ENCODE results near the gene CPLX3.
A peak's percentile ranks its signal among the peaks of the same experiment; 100 is the strongest.

CPLX3 gene

DNA sequence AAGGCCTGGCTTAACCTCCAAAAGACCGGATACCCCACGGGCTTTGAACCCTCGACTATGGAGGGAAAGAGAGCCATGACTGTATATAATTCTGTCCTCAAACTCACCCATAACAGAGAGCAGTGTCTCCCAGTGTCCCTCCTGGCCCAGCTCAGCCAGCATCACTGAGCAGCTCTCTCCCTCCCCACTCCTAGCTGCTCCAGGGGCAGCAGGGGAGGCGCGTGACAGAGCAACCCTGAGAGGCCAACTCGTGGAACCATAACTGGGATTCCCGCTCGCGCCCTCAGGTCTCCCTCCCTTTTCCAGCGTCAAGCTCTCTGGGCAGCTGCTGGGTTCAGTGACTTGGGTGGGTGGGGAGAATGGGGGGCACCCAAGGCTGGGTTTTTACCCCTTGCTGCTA lies 561 bp upstream of the CPLX3 start:
- DNase-seq = no peak

- no peak for DNase-seq
Observed at GRCh38 chr15:74826921-74827320, 494 bp downstream of the CPLX3 start.

GRCh38 chr15:74827614-74828013 lies 1.2 kb downstream of the CPLX3 start:
- no peak for DNase-seq

- no peak for DNase-seq
Observed at GRCh38 chr15:74828835-74829234, 2.4 kb downstream of the CPLX3 start.

DNA sequence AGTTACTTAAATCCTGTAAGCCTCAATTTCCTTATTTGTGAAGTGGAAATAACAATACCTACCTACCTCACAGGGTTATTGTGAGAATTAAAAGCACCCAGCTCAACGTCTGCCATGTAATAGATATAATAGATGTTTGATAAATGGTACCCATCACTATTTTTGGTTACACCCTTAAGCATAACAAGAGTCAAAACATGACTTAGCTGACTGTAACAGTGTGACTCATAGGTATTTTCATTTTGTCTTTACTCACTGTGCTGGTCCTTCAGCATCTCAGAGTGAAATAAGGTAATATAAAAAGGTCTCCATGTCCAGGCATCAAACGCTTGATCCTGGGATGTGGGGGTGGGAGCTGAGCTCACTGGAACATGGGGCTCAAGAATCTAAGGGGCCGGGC lies 3.1 kb downstream of the CPLX3 start:
- DNase-seq = no peak

- no peak for DNase-seq
Observed at GRCh38 chr15:74829991-74830390, 3.6 kb downstream of the CPLX3 start.

DNA sequence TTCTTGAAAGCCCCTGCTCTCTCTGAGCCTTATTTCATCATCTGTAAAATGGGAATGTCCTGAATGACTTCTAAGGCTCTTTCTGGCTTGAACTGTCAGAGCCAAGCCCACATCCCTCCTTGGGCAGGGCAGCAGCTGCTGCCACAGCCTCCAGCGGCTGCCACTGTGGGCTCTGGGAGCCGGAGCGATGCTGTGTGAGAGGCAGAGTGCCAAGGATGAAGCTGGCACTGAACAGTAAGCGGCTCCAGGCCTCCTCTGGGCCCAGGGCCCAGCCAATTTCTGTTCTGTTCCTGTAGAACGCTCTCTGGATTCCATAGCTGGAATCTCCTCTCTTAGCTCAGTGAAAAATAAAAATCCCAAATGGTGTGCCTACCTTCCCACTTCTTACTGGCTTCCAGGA lies 4.4 kb downstream of the CPLX3 start:
- peak in 46 of 56 donors; percentile 7 to 79 (median 46) for DNase-seq

DNA sequence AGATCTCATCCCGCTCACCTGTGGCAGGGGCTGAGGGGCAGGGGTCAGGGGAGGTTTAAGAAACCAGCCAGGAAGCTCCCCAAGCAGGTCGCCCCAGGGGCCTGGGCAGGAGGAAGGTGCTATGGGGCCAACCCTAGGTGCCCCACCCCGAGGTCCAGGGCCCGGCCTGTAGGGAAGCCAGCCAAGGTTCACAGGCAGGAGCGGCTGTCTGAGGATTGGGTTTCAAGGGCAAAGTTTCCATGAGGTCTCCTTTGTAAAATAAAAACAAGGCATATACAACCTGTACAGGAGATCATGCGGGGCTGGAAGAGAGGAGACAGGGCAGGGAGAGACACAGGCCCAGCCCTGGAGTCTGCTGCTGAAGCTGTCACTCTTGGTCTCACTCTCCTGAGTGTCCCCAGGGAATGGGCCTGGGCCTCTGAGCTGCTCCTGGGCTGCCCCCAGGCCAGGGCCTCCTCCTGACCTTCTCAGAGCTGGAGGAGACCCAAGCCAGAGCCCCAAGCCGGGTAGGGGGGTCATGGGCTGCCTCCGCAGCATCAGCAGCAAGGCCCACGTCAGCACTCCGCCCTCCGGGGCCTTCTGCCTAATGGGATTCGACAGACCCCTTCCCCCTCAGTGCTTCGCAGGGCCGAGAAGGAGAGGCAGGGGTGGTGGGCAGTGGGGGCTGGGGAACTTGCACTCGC lies 5.5 kb downstream of the CPLX3 start:
- DNase-seq = no peak

GRCh38 chr15:74832826-74833225 lies 6.4 kb downstream of the CPLX3 start:
- no peak for DNase-seq

GRCh38 chr15:74833376-74834107 lies 7.1 kb downstream of the CPLX3 start:
- peak in 10 of 56 donors; percentile 12 to 57 (median 22) for DNase-seq

- peak in 15 of 56 donors; percentile 8 to 58 (median 19) for DNase-seq
Observed at GRCh38 chr15:74835312-74835823, 8.9 kb downstream of the CPLX3 start.

DNA sequence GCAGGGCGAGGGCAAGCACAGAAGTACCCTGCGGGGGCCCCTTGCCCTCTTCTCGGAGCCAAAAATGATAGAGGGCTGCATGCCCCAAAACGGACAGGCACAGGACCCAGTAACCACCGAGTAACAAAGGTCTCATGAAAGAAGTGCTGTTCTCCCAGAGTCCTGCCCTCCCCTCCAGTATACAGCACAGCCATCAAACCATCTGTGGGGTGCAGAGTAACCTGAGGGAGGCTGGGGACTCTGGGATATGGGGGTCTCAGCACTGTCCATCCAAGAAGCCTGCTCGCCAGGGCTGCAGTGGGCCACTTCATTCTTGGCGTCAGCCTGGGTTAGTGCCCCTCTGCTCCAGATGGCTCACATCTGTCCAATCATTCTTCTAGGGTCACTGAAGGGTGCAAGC lies 10.4 kb downstream of the CPLX3 start:
- no peak for DNase-seq

- DNase-seq = no peak
Observed at GRCh38 chr15:74837482-74838136, 11.2 kb downstream of the CPLX3 start.

GRCh38 chr15:74838137-74838516 lies 11.7 kb downstream of the CPLX3 start:
- DNase-seq = no peak

DNA sequence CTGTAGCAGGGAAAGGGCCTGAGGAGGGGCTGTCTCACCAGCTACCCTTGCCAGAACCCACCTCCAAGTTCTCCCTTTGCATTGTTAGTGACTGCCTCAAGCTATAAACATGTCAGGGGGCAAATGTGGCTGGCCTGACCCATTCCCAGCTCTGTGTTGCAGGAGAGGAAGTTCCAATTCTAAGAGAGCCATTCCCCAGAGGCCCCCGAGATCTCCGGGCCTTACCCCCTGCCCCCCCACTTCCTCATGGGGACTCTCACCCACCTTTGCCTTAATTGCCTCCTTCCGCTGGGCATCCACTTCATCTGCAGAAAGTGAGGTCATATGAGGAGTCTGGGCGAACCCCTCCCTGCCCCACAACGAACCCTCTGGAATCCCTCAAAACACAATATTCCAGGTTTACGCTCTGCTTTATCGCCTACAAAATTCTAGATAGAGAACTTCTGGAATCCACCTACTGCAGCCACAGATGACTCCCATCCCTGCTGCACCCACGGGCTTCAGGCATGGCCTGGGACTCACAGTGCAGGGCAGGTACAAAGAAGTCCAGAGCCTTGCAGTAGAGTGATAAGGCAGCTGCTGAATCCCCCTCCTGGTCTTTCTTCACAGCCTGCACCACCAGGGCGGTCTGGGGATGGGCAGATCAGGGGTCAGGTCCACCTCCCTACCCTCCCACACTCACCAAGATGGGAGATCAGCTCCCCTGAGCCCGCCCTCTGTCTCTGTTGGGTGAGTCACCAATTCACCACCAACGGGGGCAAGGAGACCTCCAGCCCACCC lies 12.5 kb downstream of the CPLX3 start:
- DNase-seq = no peak

GRCh38 chr15:74839526-74840395 lies 13.3 kb downstream of the CPLX3 start:
- no peak for DNase-seq

GRCh38 chr15:74840851-74841775 lies 14.7 kb downstream of the CPLX3 start:
- DNase-seq = no peak

DNA sequence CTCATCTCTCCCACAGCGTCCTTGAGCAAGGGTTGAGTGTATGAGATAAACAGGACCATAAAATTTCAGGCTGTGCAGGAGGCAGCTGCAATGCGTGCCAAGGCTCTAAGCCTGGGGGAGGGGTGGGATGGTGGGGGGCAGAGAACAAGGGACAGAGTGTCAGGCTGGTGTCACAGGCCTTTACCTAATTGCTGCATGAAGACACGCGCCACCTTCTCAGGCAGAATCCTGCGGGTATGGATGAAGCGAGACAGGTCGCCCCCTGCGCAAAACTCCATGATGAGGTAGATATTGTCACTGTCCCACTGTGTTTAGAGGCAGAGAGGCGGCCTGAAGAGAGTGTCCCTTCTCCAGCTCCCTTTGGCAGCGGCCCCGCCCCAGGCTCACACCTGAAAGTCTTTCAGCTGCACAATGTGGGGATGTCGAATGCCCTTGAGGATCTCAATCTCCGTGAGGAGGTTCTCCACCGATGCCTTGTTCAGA lies 15.5 kb downstream of the CPLX3 start:
- no peak for DNase-seq
